Thoracic aorta (tissue), 2 donors: ENCODE measurements around the gene FGF9. TPM values are rescaled to one million over a fixed set of nuclear protein-coding genes. Genes with fewer than 3 reads are reported as not detected.

Experiments used
- ATAC-seq: fragments of 150-250 bp; one replicate; pipeline ENCODE4 v1.8.0; 2017; ENCODE audit warnings: low read depth; ENCODE audit not compliant: insufficient number of reproducible peaks, low FRiP score
- DNase-seq: peaks from one replicate; pipeline ENCODE4 v3.0.0-alpha.2; 2020; ENCODE audit warnings: low spot score
- H3K27ac ChIP-seq, 2 donors: fragments of 200-600 bp; sonication (generic); 1 replicate in 1 of 2; 2 replicates in 1 of 2; pipeline ENCODE4 v1.5.1; 2016; ENCODE audit warnings: mild to moderate bottlenecking in 2 of 2, moderate library complexity in 2 of 2
- H3K27me3 ChIP-seq: fragments of 200-600 bp; sonication (generic); replicated peaks from 2 replicates; pipeline ENCODE4 v1.6.0; 2016; ENCODE audit warnings: mild to moderate bottlenecking; ENCODE audit not compliant: insufficient read depth
- H3K36me3 ChIP-seq: fragments of 200-600 bp; sonication (generic); one replicate; pipeline ENCODE4 v1.5.1; 2016
- H3K4me1 ChIP-seq, 2 donors: fragments of 200-600 bp; sonication (generic); 1 replicate in 1 of 2; 2 replicates in 1 of 2; pipeline versions ENCODE4 v1.5.1 to v1.6.0; 2016; ENCODE audit warnings: low read depth in 2 of 2, mild to moderate bottlenecking in 1 of 2; ENCODE audit not compliant: control insufficient read depth in 1 of 2
- H3K4me3 ChIP-seq: fragments of 200-600 bp; sonication (generic); 2 replicates; pipeline ENCODE4 v1.5.1; 2016; ENCODE audit warnings: mild to moderate bottlenecking
- H3K9me3 ChIP-seq: fragments of 200-600 bp; sonication (generic); 2 replicates; pipeline ENCODE4 v1.5.1; 2016
- CTCF ChIP-seq: fragments of 200-600 bp; sonication (generic); IDR thresholded peaks from one replicate; pipeline ENCODE4 v1.5.1; 2019; ENCODE audit warnings: antibody characterized with exemption
- total RNA-seq, 2 donors: library from RNA; depleted of rRNA; stranded (reverse); fragments of >200 nt; gene quantifications; one replicate each; pipeline versions ENCODE4 v1.1.0 to v1.2.3, GENCODE V29; 2016

FGF9 gene
- total RNA-seq, 2 donors from 2014 or later, result 0.27 TPM; not detected in 1

GRCh38 chr13:21709697-21710096 is 38.8 kb downstream of the FGF9 start:
- Histone ChIP-seq H3K36me3 (no peaks in the 10 kb centered on the region), H3K4me3 (no peak overlapping the region), H3K27ac (no peak overlapping the region), H3K27me3 (no peaks in the 10 kb centered on the region), H3K9me3 (peaks cover 3% of the 10 kb centered on the region), H3K4me1 (no peaks in the 10 kb centered on the region)
- ATAC-seq (no peak), DNase-seq (no peak)
- TF ChIP-seq CTCF, result no peak

GRCh38 chr13:21710163-21710562 is 39.3 kb downstream of the FGF9 start:
- no peaks in the 10 kb centered on the region for H3K27me3 ChIP-seq
- no peak overlapping the region for H3K4me3 ChIP-seq
- no peak overlapping the region for H3K27ac ChIP-seq
- DNase-seq, result no peak
- TF ChIP-seq CTCF, result no peak
- no peak for ATAC-seq
- H3K36me3 ChIP-seq, result no peaks in the 10 kb centered on the region
- H3K9me3 ChIP-seq, result peaks cover 3% of the 10 kb centered on the region
- H3K4me1 ChIP-seq, result no peaks in the 10 kb centered on the region

- ATAC-seq, result no peak
Observed at GRCh38 chr13:21717817-21718216, 46.9 kb downstream of the FGF9 start.

GRCh38 chr13:21719463-21719862 is 48.6 kb downstream of the FGF9 start:
- Histone ChIP-seq H3K27me3 (no peaks in the 10 kb centered on the region), H3K4me1 (no peaks in the 10 kb centered on the region), H3K4me3 (no peak overlapping the region), H3K27ac (no peak overlapping the region), H3K9me3 (no peaks in the 10 kb centered on the region), H3K36me3 (no peaks in the 10 kb centered on the region)
- ATAC-seq, result no peak
- no peak for TF ChIP-seq CTCF
- DNase-seq, result no peak

More at GRCh38 chr13:21717817-21718216, 46.9 kb downstream of the FGF9 start:
- Histone ChIP-seq H3K4me1 (no peaks in the 10 kb centered on the region), H3K4me3 (no peak overlapping the region), H3K36me3 (no peaks in the 10 kb centered on the region), H3K9me3 (no peaks in the 10 kb centered on the region), H3K27me3 (no peaks in the 10 kb centered on the region), H3K27ac (no peak overlapping the region)
- no peak for TF ChIP-seq CTCF
- DNase-seq, result no peak

GRCh38 chr13:21723807-21724505 is 53.1 kb downstream of the FGF9 start:
- Histone ChIP-seq H3K4me3 (no peak overlapping the region), H3K27ac (no peak overlapping the region), H3K27me3 (no peaks in the 10 kb centered on the region), H3K36me3 (no peaks in the 10 kb centered on the region), H3K4me1 (no peaks in the 10 kb centered on the region), H3K9me3 (no peaks in the 10 kb centered on the region)
- ATAC-seq (no peak), DNase-seq (no peak)
- TF ChIP-seq CTCF, result no peak
